NCI-H2196 (cell line): ENCODE data around the gene CLDN7.

ENCODE experiments used
- DNase-seq: peaks from one replicate; lab custom pipeline; 2025; ENCODE audit not compliant: unreplicated experiment; lab: John Stamatoyannopoulos, UW

The CLDN7 gene

DNA sequence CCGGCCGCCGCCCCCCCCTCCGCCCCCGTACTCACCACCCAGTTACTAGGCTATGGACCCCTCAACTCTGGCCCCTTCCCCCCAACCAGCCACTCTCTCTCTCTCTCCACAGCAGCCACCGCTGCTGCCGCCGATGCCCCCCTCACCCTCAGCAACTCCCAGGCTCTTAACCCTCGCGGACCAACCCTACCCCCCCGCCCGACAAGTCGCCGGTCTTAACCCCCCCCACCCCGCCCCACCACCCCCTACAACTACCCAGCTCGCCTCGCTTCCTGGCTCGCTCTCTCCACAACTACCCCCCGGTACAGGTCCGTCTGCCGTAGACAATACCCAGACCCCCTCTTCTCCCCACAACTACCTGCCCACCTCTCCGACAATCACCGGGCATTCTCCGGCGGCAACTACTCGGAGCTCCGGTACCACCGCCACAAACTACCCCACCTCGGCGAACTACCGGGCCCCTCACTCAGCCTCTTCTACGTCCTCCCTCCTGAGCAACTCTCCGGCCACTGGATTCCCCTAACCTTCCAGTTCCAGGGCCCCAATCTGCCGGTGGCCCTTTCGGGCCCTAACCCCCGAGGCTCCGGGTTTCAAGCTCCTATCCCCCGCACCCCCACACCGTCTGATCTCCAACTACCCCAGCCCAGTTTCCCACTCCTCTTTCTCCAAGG is 23.7 kb downstream of the CLDN7 start:
- DNase-seq, result no peak

DNA sequence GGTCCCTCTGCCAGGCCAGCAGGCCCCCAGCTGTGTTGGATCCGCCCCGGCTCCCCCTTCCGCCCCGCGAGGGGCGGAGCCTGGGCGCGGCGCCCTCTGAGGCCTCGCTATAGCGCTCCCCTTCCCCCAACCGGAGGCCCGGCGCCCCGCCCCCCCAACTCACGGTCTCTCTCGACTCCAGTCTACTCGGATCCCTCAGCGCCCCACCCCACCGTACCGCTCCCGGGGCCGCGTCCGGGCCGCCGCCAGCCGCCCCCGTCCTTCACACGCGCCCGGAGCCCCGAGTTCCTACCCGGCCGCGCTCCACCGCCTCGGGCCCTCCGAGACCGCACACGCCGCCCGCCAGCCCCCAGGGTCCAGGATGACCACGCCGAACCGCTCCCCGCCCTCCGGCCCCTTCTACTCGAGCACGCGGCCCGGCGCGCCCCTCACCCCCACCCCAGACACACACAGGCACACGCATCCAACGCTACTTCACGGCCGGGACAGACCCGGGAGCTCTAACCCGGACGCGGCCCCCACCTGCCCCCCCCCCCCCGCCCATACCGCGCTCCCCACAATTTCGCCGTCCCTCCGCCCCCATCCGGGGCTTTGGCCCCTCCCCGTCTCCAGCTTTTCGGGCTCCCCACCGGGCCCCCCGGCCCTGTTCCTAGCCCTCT is 24.4 kb downstream of the CLDN7 start:
- DNase-seq, result peak; percentile 27

DNA sequence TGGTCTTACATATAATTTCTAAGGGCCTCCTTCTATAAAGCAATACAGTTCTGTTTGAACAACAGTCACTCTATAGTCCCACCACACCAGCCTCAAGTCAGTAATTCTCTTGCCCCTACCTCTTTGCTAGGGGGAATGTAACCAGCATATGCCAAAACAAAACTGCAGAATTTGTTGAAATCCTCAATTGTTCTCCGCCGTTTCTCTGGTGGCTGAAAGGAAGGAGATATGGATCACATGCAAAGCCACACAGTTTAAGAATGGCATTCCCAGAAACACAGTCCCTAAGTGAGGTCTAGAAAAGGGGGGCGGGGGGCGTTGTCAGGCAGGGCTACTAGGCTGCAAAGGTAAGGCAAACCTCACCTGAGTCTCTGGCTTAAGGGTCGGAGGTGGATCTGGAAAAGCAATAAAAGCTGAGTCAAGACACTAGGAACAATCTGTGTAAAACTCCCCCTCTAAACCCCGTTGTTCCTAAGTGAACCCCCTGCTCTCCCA is 25.0 kb downstream of the CLDN7 start:
- no peak for DNase-seq

DNA sequence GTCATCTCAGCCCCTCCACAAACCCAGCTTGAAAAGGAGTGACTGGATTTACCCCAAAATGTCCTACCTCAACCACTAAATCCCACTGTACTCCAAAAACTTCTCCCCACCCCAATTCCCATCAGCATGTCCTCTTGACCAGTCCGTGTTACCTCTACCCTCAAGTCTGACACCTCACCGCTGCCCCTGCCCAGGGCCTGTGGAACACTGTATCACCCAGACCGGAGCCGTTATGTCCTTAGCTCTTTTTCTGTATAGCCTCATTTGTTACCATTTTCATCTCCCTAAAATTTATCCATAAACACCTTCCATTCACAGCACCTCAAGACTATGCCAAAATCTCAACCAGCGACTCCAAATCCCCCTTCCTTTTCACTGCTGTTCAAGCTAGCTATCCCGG is 25.5 kb downstream of the CLDN7 start:
- DNase-seq, result no peak

DNA sequence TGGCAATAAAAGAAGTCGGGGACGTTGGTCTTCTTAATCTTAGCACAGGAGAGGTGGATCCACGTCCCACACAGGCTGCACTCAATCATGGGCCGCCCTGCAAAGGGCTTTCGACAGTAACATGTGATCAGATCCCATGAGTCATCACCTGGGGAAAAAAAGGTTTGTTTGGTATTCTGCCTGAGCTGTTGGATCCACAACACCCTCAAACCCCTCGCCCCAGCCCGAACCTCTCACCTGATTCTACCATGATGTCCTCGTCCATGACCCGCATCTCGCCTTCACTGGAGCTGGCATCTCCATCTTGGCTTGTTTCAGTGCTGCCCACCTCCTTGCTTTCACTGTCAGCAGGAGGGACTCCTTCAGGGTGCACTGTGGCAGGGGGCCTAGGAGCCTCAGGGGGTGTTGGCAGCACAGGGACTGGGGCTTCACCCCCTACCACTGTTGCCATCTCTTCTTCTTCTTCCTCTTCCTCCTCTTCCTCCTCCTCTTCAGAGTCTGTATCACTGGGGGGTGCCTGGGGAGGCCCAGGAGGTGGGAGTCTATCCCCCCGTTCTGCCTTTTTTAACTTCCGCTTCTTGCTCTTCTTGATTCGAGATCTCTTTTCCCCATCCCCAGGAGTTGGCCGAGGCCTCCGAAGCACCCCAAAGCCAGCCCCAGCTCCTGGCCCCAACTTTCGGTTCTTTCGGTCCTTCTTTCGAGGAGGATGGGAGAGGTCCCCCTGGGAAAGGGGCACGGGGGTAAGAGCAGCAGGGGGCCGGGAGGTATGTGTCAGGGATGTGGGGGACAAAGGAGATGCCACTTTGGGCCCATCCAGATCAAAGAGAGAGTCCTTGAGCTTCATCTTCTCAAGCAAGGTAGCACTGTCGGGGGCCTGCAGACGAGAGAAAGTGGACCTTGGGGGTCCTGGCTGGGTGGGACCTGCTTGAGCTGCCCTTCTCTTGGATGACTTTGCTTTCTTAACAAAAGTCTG is 26.3 kb downstream of the CLDN7 start:
- DNase-seq, result no peak

DNA sequence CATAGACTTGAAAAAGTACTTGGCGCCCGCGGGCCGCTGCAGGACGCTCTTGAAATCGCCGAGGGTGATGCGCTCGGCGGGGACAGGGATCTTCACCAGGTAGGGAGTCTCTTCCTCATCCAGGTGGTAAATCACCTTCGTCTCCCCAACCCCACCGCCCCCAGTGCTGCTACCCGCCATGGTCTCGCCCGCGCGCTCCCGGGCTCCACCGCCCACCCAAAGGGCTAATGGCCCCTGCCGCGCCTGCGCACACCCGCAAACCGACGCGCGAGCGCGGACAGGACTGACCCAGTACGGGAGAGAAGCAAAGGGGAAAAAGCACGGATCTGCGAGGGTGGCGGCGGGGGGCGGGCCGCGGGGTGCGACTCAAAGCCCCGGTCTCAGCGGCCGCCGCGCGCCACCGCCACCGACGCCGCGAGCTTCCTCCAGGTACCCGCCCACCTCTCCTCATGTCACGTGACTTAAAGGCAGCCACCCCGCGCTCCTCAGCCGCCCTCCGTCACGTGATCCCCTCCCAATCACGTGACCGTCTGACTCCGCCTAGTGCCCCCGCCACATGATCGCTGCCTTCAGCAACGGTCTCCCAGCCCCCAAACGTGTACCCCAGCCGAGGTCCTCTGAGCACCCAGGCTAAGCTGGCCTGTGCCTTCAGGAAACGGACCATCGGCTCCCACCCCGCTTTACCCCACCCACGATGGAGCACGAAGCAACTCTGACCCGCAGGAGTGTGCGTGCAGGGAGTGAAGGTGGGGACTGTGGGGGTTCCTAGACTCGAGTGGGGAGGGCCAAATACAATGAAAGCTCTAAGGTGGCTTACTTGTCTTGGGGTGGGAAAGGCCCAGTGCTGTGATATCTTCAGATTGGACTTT is 28.0 kb downstream of the CLDN7 start, which contains the start of gene DVL2:
Gene DVL2, minus strand, starts transcription at position 435 of the 869 bp plus-strand sequence. Its CDS starts 255 bp downstream, at position 180.
- peak; percentile 78 for DNase-seq

DNA sequence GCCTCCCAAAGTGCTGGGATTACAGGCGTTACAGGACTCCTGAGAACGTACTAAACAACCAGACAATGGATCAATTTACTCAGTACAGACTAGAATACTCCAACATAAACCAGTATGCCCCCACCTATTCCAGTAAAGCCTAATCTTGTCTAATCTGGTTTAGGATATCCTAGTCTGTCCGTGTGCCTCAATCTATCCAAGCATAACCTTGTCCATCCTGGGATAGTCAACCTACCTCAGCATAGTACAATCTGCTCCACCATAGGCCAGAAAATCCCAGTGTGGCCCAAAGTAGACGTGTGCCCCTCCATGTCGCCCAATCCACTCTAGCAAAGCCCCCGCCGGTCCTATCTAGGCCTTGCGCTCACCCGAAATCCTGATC is 28.6 kb downstream of the CLDN7 start:
- DNase-seq, result no peak

DNA sequence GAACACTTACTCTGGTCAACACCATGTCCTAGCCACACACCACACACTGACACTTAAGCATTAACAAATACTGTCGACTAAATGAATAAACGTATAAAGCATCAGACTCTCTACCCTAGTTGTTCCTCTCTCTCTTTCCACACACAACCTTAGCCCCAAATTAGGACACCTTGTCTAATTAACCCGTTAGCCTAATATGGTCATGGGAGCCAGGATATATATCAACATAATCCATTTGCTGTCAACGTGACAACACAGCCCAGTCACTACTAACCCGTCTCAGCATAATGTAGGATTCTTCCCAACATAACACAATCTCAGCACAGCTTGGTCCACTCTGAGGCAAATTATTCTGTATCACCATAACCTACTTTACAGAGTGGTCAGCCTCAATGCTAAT is 30.2 kb downstream of the CLDN7 start:
- DNase-seq, result no peak

DNA sequence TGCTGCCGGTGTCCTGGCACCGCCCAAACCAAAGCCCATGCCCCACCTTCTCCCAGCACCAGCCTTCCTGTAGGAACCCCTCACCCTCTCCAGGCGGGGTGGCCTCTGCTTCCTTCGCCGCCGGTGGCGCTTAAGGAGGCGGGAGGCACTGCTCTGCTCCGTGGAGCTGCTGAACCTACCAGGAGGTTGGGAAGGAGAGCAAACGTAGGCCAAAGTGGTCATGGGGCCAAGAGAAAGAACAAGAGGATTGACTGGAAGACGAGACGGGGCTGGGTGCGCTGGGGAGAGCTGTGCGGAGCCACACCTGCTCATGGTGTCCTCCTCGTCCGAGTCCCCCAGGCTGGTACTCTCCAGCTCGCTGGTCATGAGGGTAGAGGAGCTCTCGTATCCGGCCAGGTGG is 32.8 kb downstream of the CLDN7 start:
- DNase-seq, result no peak

DNA sequence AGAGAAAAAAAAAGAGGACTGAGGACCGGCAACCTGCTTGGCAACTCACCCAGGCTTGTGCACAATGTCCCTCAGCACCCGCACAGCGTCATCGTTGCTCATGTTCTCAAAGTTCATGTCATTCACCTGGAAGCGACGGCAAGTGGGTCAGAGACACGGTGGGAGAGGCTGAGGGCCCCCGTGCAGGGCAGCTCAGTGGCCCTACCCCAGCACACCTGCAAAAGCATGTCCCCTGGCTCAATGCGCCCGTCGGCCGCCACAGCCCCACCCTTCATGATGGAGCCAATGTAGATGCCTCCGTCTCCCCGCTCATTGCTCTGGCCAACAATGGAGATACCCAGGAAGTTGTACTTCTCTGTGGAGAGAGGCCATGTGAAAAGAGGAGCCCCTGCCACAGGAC is 33.4 kb downstream of the CLDN7 start:
- DNase-seq, result no peak

DNA sequence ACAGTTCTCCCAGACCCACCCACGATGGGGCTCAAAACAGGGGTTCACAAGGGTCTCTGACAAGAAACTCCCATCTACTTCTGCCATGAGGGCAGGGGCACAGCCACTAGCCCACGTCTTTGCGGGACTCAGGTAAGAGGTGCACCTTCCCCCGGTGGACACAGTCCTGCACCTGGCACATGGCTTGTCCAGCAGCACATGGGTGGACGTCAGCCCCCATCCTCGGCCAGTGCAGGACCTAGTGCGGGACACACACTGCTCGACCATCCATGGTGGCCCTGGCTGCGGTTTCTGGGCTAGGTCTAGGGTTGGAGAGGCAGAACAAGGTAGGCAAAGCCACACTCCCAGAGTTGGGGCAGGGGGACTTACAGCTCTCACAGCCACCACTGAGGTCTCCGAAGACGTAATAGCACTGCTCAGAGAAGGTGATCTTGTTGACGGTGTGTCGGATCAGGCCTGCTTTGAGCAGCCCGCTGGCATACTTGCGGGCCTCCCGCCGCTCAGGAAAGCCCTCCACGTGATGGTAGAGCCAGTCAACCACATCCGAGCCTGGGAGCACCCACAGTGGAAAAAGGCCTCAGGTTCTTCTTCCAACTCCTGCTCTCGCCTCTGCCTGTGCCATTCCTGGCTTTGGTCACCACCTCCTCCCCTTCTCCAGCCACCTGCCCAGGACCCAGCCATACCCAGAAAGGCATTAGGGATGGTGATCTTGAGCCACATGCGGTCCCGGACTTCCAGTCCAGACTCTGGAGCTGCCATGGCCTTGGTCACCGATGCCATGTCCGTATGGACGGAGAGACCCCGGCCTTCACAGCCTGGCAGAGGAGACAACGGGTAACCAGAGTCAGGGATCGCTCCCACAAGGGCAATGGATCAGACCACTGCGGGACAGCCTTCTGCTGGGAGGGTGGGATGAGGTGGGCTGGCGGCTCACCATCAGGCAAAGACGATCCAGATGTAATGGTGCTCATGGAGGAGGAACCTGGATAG is 35.3 kb downstream of the CLDN7 start:
- DNase-seq, result no peak

GRCh38 chr17:7225711-7226331 is 36.5 kb downstream of the CLDN7 start:
- no peak for DNase-seq

GRCh38 chr17:7224661-7225111 is 37.6 kb downstream of the CLDN7 start:
- DNase-seq, result no peak

DNA sequence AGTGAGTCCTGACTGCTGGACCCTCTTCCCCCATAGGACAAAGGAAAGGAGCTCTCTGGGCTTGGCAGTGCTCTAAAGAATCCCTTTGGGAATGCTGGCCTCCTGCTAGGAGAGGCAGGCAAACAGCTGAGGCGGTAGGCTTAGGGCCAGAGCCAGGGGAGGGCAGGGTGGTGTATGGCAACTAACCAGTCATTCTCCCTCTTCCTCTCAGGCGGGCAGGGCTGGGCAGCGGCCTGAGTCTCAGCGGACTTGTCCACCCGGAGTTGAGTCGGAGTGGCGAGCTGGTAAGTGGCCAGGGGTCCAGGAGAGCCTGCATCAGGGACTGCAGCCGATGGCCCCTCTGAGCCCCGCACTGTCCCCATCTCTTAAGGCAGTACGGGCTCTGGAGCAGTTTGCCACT is 38.2 kb downstream of the CLDN7 start:
- DNase-seq, result no peak

DNA sequence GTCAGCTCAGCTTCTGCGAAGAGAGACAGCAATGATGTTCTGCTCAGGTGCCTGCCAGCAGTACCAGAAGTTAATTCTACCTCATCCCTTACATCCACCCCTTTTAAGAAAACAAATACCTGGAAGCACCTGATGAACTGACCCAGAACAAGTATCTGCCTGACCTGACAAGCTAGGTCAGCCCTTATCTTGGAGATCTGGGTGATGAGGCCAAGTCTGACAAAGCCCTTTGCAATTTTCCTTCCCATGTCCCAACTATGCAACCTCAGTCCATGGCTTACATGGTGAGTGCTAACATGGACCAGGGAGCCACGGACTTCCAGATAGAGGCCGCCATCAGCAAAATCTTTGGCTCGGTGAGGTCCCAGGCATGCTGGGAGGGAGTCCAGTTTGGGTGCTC is 38.9 kb downstream of the CLDN7 start:
- no peak for DNase-seq

GRCh38 chr17:7222972-7223292 is 39.3 kb downstream of the CLDN7 start:
- no peak for DNase-seq

DNA sequence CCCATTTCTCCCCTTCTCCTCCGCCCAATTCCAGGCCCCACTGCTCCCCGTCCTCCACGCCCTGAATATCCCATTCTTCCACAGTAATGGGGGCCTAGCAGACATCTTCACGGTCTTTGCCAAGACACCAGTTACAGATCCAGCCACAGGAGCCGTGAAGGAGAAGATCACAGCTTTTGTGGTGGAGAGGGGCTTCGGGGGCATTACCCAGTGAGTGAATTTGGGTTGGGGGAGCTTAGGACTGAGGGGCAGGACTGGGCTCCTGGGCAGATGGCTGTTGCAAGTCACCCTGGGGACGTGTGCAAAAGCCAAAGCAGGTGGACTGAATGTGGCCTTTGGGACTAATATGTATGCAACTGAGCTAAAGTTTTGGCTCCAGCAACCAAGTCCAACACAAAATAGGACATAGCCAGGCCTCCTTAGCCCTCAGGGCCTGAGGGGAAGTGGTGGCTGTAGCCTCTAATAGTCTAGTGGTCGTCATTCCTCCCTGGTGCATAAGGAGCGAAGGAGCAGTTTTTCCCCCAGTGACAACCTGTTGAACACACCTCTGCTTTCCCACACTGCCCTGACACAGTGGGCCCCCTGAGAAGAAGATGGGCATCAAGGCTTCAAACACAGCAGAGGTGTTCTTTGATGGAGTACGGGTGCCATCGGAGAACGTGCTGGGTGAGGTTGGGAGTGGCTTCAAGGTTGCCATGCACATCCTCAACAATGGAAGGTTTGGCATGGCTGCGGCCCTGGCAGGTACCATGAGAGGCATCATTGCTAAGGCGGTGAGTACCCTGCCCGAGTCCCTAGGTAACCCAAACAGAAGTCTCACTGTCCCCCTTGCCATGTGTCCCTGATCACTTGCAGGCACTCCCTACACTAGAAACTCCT is 39.9 kb downstream of the CLDN7 start:
- no peak for DNase-seq
